ENCODE results near the gene EPC2. TPM values are rescaled to one million over a fixed set of nuclear protein-coding genes. Genes with fewer than 3 reads are reported as not detected.
"Not testable (repeated sequence)": the region's sequence is repeated elsewhere in the genome, so short reads cannot be mapped to it uniquely, and the experiment has no call there.

EPC2 gene
- total RNA-seq, 1 experiment from 2014 or later = 20.3 TPM

- H3K27me3 Mint-ChIP-seq (ENCODE audit: low read depth) = no peaks in the 10 kb centered on the region
- no peak overlapping the region for H3K4me3 Mint-ChIP-seq
- H3K36me3 Mint-ChIP-seq = peaks cover 8% of the 10 kb centered on the region
- TF ChIP-seq ZNF281 (CRISPR knock-in tag; IDR thresholded peaks at IDR 0.05) = no peak
- TF ChIP-seq NFE2L1 (CRISPR knock-in tag; IDR thresholded peaks at IDR 0.05) = no peak
- ChIA-PET POLR2A (interaction anchor here (0.6 kb wide), 1 partner anchor 849 kb away, joined by 3 read pairs; no protein-coding TSS in a partner anchor), CTCF (no interaction called here)
- peak overlapping the region; percentile 91 for H3K27ac Mint-ChIP-seq
- peaks cover 42% of the 10 kb centered on the region for H3K4me1 Mint-ChIP-seq
- DNase-seq (ENCODE audit: low spot score) = no peak
- H3K9me3 Mint-ChIP-seq = peaks cover 10% of the 10 kb centered on the region; the same call in 1 of the 2 replicates
- ATAC-seq = no peak
Measured at GRCh38 chr2:148658807-148659722, 14.5 kb downstream of the EPC2 start.

- TF ChIP-seq USF2 (CRISPR knock-in tag; IDR thresholded peaks at IDR 0.05) (no peak), ZNF232 (CRISPR knock-in tag; IDR thresholded peaks at IDR 0.05) (no peak), HMGA2 (CRISPR knock-in tag; IDR thresholded peaks at IDR 0.05) (no peak), MAX (CRISPR knock-in tag; IDR thresholded peaks at IDR 0.05) (no peak), ZNF317 (CRISPR knock-in tag; IDR thresholded peaks at IDR 0.05; ENCODE audit: borderline replicate concordance, low read depth) (no peak), NFE2L1 (CRISPR knock-in tag; IDR thresholded peaks at IDR 0.05) (no peak), TEAD4 (CRISPR knock-in tag; IDR thresholded peaks at IDR 0.05) (no peak), ZNF121 (CRISPR knock-in tag; IDR thresholded peaks at IDR 0.05) (no peak), TP53 (CRISPR knock-in tag; IDR thresholded peaks at IDR 0.05) (no peak), MXD4 (CRISPR knock-in tag; IDR thresholded peaks at IDR 0.05; ENCODE audit: borderline replicate concordance) (no peak), SMAD3 (CRISPR knock-in tag; IDR thresholded peaks at IDR 0.05; ENCODE audit: borderline replicate concordance) (no peak), GABPB1 (CRISPR knock-in tag; IDR thresholded peaks at IDR 0.05) (no peak), ZBTB43 (CRISPR knock-in tag; IDR thresholded peaks at IDR 0.05) (no peak), PRDM15 (CRISPR knock-in tag; IDR thresholded peaks at IDR 0.05) (no peak), JUN (CRISPR knock-in tag; IDR thresholded peaks at IDR 0.05) (no peak), MLX (CRISPR knock-in tag; IDR thresholded peaks at IDR 0.05) (no peak), RELA (CRISPR knock-in tag; IDR thresholded peaks at IDR 0.05; ENCODE audit: borderline replicate concordance) (no peak), CBFB (CRISPR knock-in tag; IDR thresholded peaks at IDR 0.05; ENCODE audit: low read depth) (no peak), FOXJ3 (CRISPR knock-in tag; IDR thresholded peaks at IDR 0.05; ENCODE audit: borderline replicate concordance) (no peak)
- Mint-ChIP-seq H3K4me3 (no peak overlapping the region), H3K36me3 (peaks cover 8% of the 10 kb centered on the region), H3K9me3 (peaks cover 10% of the 10 kb centered on the region; the same call in 1 of the 2 replicates), H3K27me3 (ENCODE audit: low read depth) (no peaks in the 10 kb centered on the region), H3K4me1 (peaks cover 38% of the 10 kb centered on the region), H3K27ac (no peak overlapping the region)
- POLR2A ChIA-PET = no interaction called here
- DNase-seq (ENCODE audit: low spot score) = no peak
- CTCF ChIA-PET = no interaction called here
- no peak for ATAC-seq
Measured at GRCh38 chr2:148660999-148661398, 16.4 kb downstream of the EPC2 start.

- H3K36me3 Mint-ChIP-seq; H3K27ac Mint-ChIP-seq; DNase-seq (ENCODE audit: low spot score); POLR2A ChIA-PET; H3K27me3 Mint-ChIP-seq (ENCODE audit: low read depth); ATAC-seq; H3K9me3 Mint-ChIP-seq; H3K4me3 Mint-ChIP-seq; CTCF ChIA-PET: not testable (repeated sequence)
- H3K4me1 Mint-ChIP-seq = peaks cover 33% of the 10 kb centered on the region
Measured at GRCh38 chr2:148662332-148662731, 17.8 kb downstream of the EPC2 start.

Measured in WTC11 (cell line).